GM03348 (cell line): ENCODE data around the gene APOBEC3C.
"Not testable (repeated sequence)": the region's sequence is repeated elsewhere in the genome, so short reads cannot be mapped to it uniquely, and the experiment has no call there.

Experiments
- DNase-seq: peaks from one replicate; pipeline ENCODE4 v3.0.0; 2012; ENCODE audit warnings: low spot score

Gene APOBEC3C

DNA sequence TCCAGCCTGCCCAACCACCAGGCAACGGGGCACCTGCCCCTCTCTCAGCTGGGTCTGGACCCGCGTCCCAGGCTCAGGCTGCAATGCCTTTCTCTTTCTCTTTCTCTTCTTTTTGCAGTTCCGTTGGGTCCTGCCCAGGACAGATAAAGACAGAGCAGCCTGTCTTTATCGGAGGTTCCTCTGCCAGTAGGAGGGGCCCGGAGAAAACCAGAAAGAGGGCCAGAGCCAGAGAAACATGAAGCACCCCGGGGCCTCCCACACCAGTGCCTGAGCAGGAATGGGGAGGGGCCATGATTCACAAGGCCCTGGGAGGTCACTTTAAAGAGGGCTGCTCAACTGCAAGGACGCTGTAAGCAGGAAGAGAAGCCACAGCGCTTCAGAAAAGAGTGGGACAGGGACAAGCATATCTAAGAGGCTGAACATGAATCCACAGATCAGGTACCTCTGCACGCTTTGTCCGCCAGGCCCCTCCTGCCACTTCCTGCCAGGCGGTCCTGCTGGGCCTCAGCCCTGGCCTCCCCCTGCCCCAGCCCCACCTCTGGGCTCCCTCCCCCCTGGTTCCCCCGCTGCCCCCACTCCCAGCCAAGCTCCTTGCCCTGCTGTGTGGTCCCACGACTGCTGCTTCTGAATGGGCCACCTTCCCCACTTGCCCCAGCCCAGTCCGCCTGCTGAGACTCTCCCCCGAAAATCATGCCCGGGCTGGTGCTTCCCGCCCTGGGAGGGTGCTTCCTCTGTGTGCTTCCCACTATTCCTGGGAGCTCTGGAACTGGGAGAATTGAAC, at the start of gene APOBEC3C:
Gene APOBEC3C, plus strand, starts transcription at position 316 of the 781 bp plus-strand sequence. Its CDS starts 106 bp downstream, at position 422.
- peak; percentile 91 for DNase-seq

DNA sequence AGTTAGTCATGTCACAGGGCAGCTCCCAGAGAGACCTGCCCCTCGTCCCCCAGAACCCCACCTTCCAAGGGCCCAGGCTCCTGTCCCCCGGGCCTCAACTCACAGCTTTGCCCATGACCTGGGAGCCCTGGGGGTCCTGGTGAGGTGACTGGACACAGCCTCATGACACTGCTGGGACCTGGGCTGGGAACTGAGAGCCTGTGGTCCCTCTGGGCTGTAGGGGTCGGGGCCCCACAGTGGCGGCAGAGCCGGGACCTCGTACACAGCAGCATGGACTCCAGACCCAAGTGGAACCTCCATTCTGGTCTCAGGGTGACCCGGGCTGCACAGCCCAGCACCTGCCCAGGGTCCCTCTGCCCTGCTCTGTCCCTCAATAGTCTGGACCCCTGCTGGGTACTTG, 49.8 kb upstream of the APOBEC3C start:
- no peak for DNase-seq

DNA sequence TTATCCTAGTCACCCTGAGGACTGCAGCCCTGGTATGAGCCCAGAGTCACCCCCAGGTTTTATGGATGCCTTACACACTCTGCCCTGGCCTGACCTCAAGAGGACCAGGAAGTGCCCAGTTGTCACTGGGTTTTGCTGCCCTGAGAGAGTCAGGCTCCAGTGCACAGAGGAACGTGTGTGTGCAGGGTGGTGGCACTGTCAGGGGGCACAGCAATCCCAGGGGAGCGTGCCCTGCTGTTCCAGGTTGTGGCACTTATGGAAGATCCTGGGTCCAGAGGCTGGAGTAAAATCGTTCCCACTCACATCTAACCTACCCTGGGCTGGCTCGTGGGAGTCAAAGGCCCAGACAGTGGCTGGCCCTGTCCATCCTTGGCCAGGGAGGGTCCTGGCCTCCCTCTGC, 49.1 kb upstream of the APOBEC3C start:
- DNase-seq = no peak

GRCh38 chr22:38965614-38966379, 48.3 kb upstream of the APOBEC3C start:
- no peak for DNase-seq

GRCh38 chr22:38966380-38966702, 47.7 kb upstream of the APOBEC3C start:
- no peak for DNase-seq

GRCh38 chr22:38966942-38967341, 47.1 kb upstream of the APOBEC3C start:
- DNase-seq = no peak

GRCh38 chr22:38967451-38968450, 46.3 kb upstream of the APOBEC3C start:
- DNase-seq = no peak

DNA sequence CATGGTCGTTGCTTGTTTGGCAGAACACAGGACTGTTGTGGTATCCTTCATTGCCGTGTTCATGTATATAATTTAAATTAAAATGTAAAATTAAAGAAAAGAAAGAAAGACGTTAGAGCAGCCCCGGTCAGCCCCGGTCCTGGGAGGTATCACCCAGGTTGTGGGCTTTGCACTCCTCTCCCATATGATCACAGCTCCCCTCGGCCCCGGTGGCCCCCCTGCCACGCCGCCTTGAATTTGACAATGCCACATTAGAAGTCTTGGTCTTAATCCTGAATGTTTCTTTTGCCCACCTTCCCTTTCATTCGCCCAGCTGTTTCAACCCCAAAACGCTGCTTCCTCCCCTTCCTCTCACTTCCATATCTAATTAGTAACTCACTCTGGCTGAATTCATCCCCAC, 45.3 kb upstream of the APOBEC3C start:
- DNase-seq = no peak

DNA sequence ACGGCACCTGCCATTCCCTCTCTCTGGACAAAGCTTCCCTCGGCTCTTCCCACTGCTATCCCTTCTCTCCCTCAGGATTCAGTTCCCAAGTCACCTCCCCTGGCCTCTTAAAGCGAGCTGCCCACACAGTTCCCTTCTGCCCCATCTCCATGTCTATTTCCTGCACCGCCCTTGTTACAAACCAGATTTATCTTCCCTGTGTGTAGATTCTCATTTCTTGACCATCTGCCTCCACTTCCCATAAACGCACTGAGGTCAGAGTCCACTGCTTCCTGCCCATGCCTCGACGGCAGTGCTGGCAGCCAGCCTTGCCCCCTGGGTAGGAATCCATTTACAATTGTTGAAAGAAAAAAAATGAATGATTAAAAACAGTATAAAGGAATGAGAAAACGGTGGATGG, 43.5 kb upstream of the APOBEC3C start:
- DNase-seq = no peak

GRCh38 chr22:38971202-38971601, 42.9 kb upstream of the APOBEC3C start:
- no peak for DNase-seq

DNA sequence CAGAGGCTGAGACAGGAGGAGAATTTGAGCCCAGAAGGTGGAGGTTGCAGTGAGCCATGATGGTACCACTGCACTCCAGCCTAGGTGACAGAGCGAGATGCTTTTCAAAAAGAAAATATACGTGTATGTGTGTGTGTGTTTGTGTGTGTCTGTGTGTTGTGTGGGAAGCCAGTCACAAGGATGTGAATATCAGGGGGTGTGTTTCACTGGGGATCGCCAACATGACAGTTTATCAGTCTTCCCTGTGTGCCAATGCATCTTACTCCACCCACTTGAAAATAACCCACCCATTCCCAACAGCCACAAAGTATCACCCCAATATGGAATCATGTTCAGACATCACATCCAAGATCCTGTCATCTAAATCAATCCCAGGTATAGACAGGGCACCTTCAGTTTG, 42.3 kb upstream of the APOBEC3C start:
- DNase-seq = no peak

GRCh38 chr22:38972558-38972957, 41.5 kb upstream of the APOBEC3C start:
- DNase-seq = no peak

GRCh38 chr22:38973289-38974169, 40.5 kb upstream of the APOBEC3C start:
- DNase-seq = peak; percentile 75

- no peak for DNase-seq
Measured at GRCh38 chr22:38974170-38974825, 39.8 kb upstream of the APOBEC3C start.

- DNase-seq = no peak
Measured at GRCh38 chr22:38974826-38975175, 39.3 kb upstream of the APOBEC3C start.

DNA sequence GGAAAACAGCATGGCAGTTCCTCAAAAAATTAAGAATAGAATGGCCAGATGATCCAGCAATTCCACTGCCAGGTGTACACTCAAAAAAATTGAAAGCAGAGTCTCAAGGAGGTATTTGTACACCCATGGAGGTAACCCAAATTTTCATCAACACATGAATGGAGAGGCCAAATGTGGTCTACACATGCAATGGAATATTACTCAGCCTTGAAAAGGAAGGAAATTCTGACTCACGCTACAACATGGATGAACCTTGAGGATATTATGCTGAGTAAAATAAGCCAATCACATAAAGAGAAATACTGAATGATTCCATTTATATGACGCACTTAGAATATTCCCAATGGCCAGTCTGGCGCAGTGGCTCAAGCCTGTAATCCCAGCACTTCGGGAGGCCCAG, 36.8 kb upstream of the APOBEC3C start:
- DNase-seq = not testable (repeated sequence)

GRCh38 chr22:38980587-38980986, 33.5 kb upstream of the APOBEC3C start:
- DNase-seq = not testable (repeated sequence)

DNA sequence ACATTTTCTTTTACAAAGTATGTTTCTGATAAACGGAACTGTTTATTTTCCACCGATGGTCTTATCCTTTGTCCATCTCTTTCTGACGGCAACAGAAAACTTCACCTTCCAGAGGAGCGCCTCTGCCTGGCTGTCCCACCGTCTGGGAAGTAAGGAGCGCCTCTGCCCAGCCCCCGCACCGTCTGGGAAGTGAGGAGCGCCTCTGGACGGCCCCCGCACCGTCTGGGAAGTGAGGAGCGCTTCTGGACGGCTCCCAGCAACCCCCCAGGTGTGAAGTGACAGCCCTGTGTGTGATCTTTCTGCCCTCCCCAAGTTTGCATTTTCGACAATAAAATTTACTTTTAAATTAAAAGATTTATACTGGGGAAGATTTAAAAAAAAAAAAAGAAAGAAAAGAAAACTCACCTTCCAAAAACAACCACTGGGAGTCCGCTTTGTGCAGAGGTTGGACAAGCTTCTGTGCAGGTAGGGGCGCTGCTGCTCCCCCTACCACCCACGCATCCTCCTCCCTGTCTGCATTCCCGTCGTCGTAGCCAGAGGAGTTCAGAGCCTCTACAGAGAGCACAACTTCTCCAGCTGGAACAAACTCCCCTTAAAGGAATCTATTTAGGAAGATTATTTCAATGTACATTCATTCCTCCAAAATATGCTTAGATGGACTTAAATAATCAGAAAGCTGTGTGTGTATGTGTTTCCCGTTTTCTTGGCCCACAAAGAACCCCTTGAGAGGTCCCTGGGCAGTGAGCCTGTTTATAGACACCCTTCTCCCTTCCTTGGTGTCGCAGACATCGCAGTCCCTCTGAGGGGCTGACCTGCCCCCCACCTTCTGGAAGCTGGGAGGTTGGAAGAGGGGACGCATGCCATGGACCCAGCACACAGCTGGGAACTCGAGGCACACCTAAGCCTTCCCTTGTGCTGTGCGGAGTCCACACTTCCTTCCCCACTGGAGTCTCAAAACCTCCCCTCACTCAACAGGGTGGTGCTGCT, 32.8 kb upstream of the APOBEC3C start:
- peak; percentile 56 for DNase-seq
